ENCODE measurements around the gene STOML2. TPM values are rescaled to one million over a fixed set of nuclear protein-coding genes. Genes with fewer than 3 reads are reported as not detected.
A peak's percentile ranks its signal among the peaks of the same experiment; 100 is the strongest.

The STOML2 gene
- total RNA-seq, 1 experiment from 2014 or later, result 192 TPM

DNA sequence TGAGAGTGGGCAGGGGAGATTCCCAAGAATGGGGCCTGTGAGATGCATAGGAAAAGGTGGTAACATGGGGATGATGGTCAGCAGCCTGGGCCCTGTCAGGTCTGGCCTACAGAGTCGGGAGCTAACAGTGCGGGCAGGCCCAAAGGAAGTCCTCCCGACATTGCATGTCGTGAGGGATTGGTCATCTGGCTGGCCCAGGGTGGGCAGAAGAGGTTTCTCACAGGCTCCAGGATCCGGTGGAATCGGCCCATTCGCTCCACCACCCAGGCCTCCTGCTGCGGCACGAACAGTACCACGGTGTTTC, 514 bp downstream of the STOML2 start:
- H3K79me2 ChIP-seq (ENCODE audit: insufficient read depth, low read length), result peaks cover 5% of the 10 kb centered on the region; the same call in 1 of the 2 replicates
- peaks cover 12 to 19% of the 10 kb centered on the region in 2 experiments for H3K4me1 Mint-ChIP-seq
- WGBS (ENCODE audit: extremely low coverage, insufficient read length, low lambda C conversion rate), result no CpG with 5 or more reads among the region's 10 CpGs
- no peaks in the 10 kb centered on the region for H3K4me1 ChIP-seq (ENCODE audit: insufficient read depth, low read length)
- H3K4ac ChIP-seq (ENCODE audit: low read depth, low read length), result no peak overlapping the region
- no peaks in the 10 kb centered on the region for H3K27me3 Mint-ChIP-seq (ENCODE audit: low read depth)
- peaks cover 22 to 47% (median 43%) of the 10 kb centered on the region in 3 experiments for H3K36me3 Mint-ChIP-seq (ENCODE audit: insufficient read depth in 1 of 3, low read depth in 3 of 3)
- H2BK5ac ChIP-seq (ENCODE audit: insufficient read length, low read length), result no peak overlapping the region
- H2AFZ ChIP-seq (ENCODE audit: low read length), result no peak overlapping the region
- H3K4me2 ChIP-seq (ENCODE audit: insufficient read depth, insufficient read length, low read length), result peak overlapping the region; percentile 72
- H3T11ph ChIP-seq (ENCODE audit: low read length), result no peak overlapping the region
- peak overlapping the region; percentile 74 for H3K9ac ChIP-seq (ENCODE audit: extremely low read depth, insufficient read length, low read length)
- no peak overlapping the region for H2BK15ac ChIP-seq (ENCODE audit: low read depth, low read length)
- H3K14ac ChIP-seq (ENCODE audit: insufficient read depth, low read length), result peak overlapping the region; percentile 63; the same call in 1 of the 2 replicates
- H2BK12ac ChIP-seq (ENCODE audit: insufficient read length, low read depth, low read length), result no peak overlapping the region
- no peak overlapping the region for H2BK120ac ChIP-seq (ENCODE audit: low read depth, low read length, poor library complexity, severe bottlenecking)
- H3K4me3 Mint-ChIP-seq, result peak overlapping the region; percentile 97 to 98
- no peak overlapping the region for H3K18ac ChIP-seq (ENCODE audit: insufficient read length, low read depth, low read length)
- TF ChIP-seq, protein P1, sequence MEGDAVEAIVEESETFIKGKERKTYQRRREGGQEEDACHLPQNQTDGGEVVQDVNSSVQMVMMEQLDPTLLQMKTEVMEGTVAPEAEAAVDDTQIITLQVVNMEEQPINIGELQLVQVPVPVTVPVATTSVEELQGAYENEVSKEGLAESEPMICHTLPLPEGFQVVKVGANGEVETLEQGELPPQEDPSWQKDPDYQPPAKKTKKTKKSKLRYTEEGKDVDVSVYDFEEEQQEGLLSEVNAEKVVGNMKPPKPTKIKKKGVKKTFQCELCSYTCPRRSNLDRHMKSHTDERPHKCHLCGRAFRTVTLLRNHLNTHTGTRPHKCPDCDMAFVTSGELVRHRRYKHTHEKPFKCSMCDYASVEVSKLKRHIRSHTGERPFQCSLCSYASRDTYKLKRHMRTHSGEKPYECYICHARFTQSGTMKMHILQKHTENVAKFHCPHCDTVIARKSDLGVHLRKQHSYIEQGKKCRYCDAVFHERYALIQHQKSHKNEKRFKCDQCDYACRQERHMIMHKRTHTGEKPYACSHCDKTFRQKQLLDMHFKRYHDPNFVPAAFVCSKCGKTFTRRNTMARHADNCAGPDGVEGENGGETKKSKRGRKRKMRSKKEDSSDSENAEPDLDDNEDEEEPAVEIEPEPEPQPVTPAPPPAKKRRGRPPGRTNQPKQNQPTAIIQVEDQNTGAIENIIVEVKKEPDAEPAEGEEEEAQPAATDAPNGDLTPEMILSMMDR (conservative IDR thresholded peaks at IDR 0.05), result no peak
- no peak overlapping the region for H4K5ac ChIP-seq (ENCODE audit: insufficient read length, low read depth, low read length)
- H4K20me1 ChIP-seq (ENCODE audit: control insufficient read depth, insufficient read depth, insufficient read length), result no peaks in the 10 kb centered on the region
- no peaks in the 10 kb centered on the region; a peak in 1 of 5 replicates for H3K9me3 Mint-ChIP-seq
- peak; percentile 35 for DNase-seq
- no peak overlapping the region for H4K91ac ChIP-seq (ENCODE audit: insufficient read length, low read depth, low read length)
- H3K27ac Mint-ChIP-seq, result peak overlapping the region; percentile 92 to 100 (median 100); a peak in 6 of 7 replicates
- H3K79me1 ChIP-seq (ENCODE audit: insufficient read depth, low read depth, low read length, poor library complexity, severe bottlenecking), result peaks cover 9% of the 10 kb centered on the region
- no peak overlapping the region for H2BK20ac ChIP-seq (ENCODE audit: low read depth, low read length, poor library complexity, severe bottlenecking)
- H3K23me2 ChIP-seq (ENCODE audit: insufficient read length, low read depth, low read length, poor library complexity, severe bottlenecking), result peaks cover 10% of the 10 kb centered on the region
- H2AK5ac ChIP-seq (ENCODE audit: insufficient read length, low read length), result no peak overlapping the region
- H3K9me3 ChIP-seq (ENCODE audit: control insufficient read depth, low read depth, low read length), result no peaks in the 10 kb centered on the region
- no peak overlapping the region for H3K27ac ChIP-seq (ENCODE audit: insufficient read length, low read depth, low read length)
- no peak overlapping the region for H4K8ac ChIP-seq (replicated peaks; ENCODE audit: insufficient read length, low read depth, low read length)
- H3K27me3 ChIP-seq (ENCODE audit: insufficient read depth, low read length), result no peaks in the 10 kb centered on the region
- no peak overlapping the region for H3K23ac ChIP-seq (ENCODE audit: insufficient read length, low read depth, low read length)
- no peak overlapping the region for H3K56ac ChIP-seq (ENCODE audit: insufficient read length, low read depth, low read length)

Measured in H9 (cell line).